IMR-90 (cell line): ENCODE data around the gene DIP2C. TPM values are rescaled to one million over a fixed set of nuclear protein-coding genes. Genes with fewer than 3 reads are reported as not detected.

Source experiments
- ATAC-seq: fragments of 200-7000 bp; cut with Tn5 transposase; 2 replicates; pipeline ENCODE4 v1.9.1; 2020; ENCODE audit warnings: low read depth, mild to moderate bottlenecking, moderate library complexity
- BruUV-seq: library from RNA; stranded (reverse); fragments of 400-500 nt; replicated peaks from 2 replicates; lab custom pipeline; 2021; lab: Mats Ljungman, UMichigan
- CTCF ChIA-PET: fragments of 300-600 bp; formaldehyde crosslinking; extraction: SDS; loops from one replicate; lab custom pipeline; 2021; ENCODE audit warnings: antibody characterized with exemption; lab: Yijun Ruan, JAX
- POLR2A ChIA-PET: fragments of 300-600 bp; sonication (Branson Sonifier 250); formaldehyde crosslinking; loops from one replicate; lab custom pipeline; 2022; ENCODE audit warnings: antibody characterized with exemption; ENCODE audit not compliant: unreplicated experiment; lab: Charles Lee
- DNase-seq: peaks from one replicate; pipeline ENCODE4 v3.0.0; 2013
- H2AFZ ChIP-seq: replicated peaks from 2 replicates; pipeline ENCODE3; 2013; ENCODE audit warnings: low read length, mild to moderate bottlenecking; ENCODE audit not compliant: poor library complexity
- H2AK5ac ChIP-seq: 2 replicates; pipeline ENCODE4 v1.6.1; 2013; ENCODE audit warnings: low read depth, low read length, inconsistent platforms
- H2AK9ac ChIP-seq: replicated peaks from 2 replicates; pipeline ENCODE3; 2013; ENCODE audit warnings: mild to moderate bottlenecking, low read depth, low read length, moderate library complexity; ENCODE audit not compliant: poor library complexity
- H2BK120ac ChIP-seq: 2 replicates; pipeline ENCODE4 v1.6.1; 2013; ENCODE audit warnings: low read depth, low read length, inconsistent platforms
- H2BK15ac ChIP-seq: 3 replicates; pipeline ENCODE4 v1.6.1; 2013; ENCODE audit warnings: low read depth, low read length, inconsistent platforms
- H2BK20ac ChIP-seq: 2 replicates; pipeline ENCODE4 v1.6.1; 2013; ENCODE audit warnings: low read depth, mild to moderate bottlenecking, inconsistent platforms, low read length, moderate library complexity
- H2BK5ac ChIP-seq: 2 replicates; pipeline ENCODE4 v1.6.1; 2013; ENCODE audit warnings: mild to moderate bottlenecking, low read depth, low read length, inconsistent platforms; ENCODE audit not compliant: poor library complexity, severe bottlenecking
- H3K14ac ChIP-seq: replicated peaks from 2 replicates; pipeline ENCODE4 v1.6.1; 2013; ENCODE audit warnings: low read depth, low read length, inconsistent platforms
- H3K18ac ChIP-seq: 2 replicates; pipeline ENCODE4 v1.6.1; 2013; ENCODE audit warnings: low read depth, low read length, control low read depth
- H3K23ac ChIP-seq: 2 replicates; pipeline ENCODE4 v1.6.1; 2013; ENCODE audit warnings: low read depth, low read length, inconsistent platforms
- H3K27ac ChIP-seq: 2 replicates; pipeline ENCODE4 v1.5.1; 2013; ENCODE audit warnings: mild to moderate bottlenecking, control low read depth, low read length; ENCODE audit not compliant: insufficient read depth
- H3K27me3 ChIP-seq: 2 replicates; pipeline ENCODE4 v1.6.1; 2013; ENCODE audit warnings: low read length; ENCODE audit not compliant: control insufficient read depth, insufficient read depth
- H3K36me3 ChIP-seq: 2 replicates; pipeline ENCODE4 v1.6.1; 2013; ENCODE audit warnings: low read length, mixed read lengths; ENCODE audit not compliant: control insufficient read depth, insufficient read depth
- H3K4ac ChIP-seq: 2 replicates; pipeline ENCODE4 v1.6.1; 2013; ENCODE audit warnings: low read depth, low read length, inconsistent platforms
- H3K4me1 ChIP-seq: 2 replicates; pipeline ENCODE4 v1.6.1; 2013; ENCODE audit warnings: low read length, mixed read lengths; ENCODE audit not compliant: control insufficient read depth, insufficient read depth
- H3K4me2 ChIP-seq: 2 replicates; pipeline ENCODE4 v1.6.1; 2013; ENCODE audit warnings: low read depth, mild to moderate bottlenecking, control low read depth, low read length, moderate library complexity
- H3K4me3 ChIP-seq: 2 replicates; pipeline ENCODE4 v1.5.1; 2013; ENCODE audit warnings: low read depth, mild to moderate bottlenecking, control low read depth, low read length, moderate library complexity; ENCODE audit not compliant: insufficient read depth
- H3K56ac ChIP-seq: 2 replicates; pipeline ENCODE4 v1.6.1; 2013; ENCODE audit warnings: low read length, inconsistent platforms; ENCODE audit not compliant: insufficient read depth; ENCODE audit errors: extremely low read depth
- H3K79me1 ChIP-seq, 2 experiments: 2 replicates each; pipeline ENCODE4 v1.6.1; 2013; ENCODE audit warnings: low read length in 2 of 2, inconsistent platforms in 1 of 2, low read depth in 1 of 2
- H3K9ac ChIP-seq: 2 replicates; pipeline ENCODE4 v1.6.1; 2013; ENCODE audit warnings: low read depth, low read length, control low read depth
- H3K9me1 ChIP-seq: 2 replicates; pipeline ENCODE4 v1.6.1; 2013; ENCODE audit warnings: low read length, inconsistent platforms; ENCODE audit not compliant: insufficient read depth
- H3K9me3 ChIP-seq: 2 replicates; pipeline ENCODE4 v1.6.1; 2013; ENCODE audit warnings: low read length; ENCODE audit not compliant: control insufficient read depth, insufficient read depth
- H4K20me1 ChIP-seq: 2 replicates; pipeline ENCODE4 v1.6.1; 2013; ENCODE audit warnings: low read length, inconsistent platforms; ENCODE audit not compliant: insufficient read depth
- H4K5ac ChIP-seq: 2 replicates; pipeline ENCODE4 v1.6.1; 2013; ENCODE audit warnings: mild to moderate bottlenecking, low read depth, low read length, control low read depth
- H4K8ac ChIP-seq, 2 experiments: 2 replicates each; pipeline ENCODE4 v1.6.1; 2013; ENCODE audit warnings: low read depth in 2 of 2, low read length in 2 of 2, control low read depth in 1 of 2, inconsistent platforms in 1 of 2
- H4K91ac ChIP-seq: 2 replicates; pipeline ENCODE4 v1.6.1; 2013; ENCODE audit warnings: low read depth, low read length, inconsistent platforms; ENCODE audit not compliant: insufficient read depth
- BHLHE40 ChIP-seq: fragments of 150-350 bp; IDR thresholded peaks from 2 replicates; pipeline ENCODE4 v1.6.1; 2016; ENCODE audit warnings: mild to moderate bottlenecking, low read depth, low read length
- CHD1 ChIP-seq: IDR thresholded peaks from 2 replicates; pipeline ENCODE4 v1.6.1; 2012; ENCODE audit warnings: low read depth, low read length, improper control_type of control experiment
- CTCF ChIP-seq: conservative IDR thresholded peaks from 2 replicates; pipeline ENCODE4 v1.5.1; 2012; ENCODE audit warnings: mild to moderate bottlenecking, low read depth, low read length, improper control_type of control experiment
- FOS ChIP-seq: fragments of 150-350 bp; IDR thresholded peaks from 2 replicates; pipeline ENCODE4 v1.6.1; 2016; ENCODE audit warnings: low read depth, low read length
- MAFK ChIP-seq: IDR thresholded peaks from 2 replicates; pipeline ENCODE4 v1.6.1; 2012; ENCODE audit warnings: low read depth, low read length, improper control_type of control experiment
- MAZ ChIP-seq: IDR thresholded peaks from 2 replicates; pipeline ENCODE4 v1.6.1; 2012; ENCODE audit warnings: low read depth, mild to moderate bottlenecking, low read length, improper control_type of control experiment, moderate library complexity, borderline replicate concordance
- POLR2A ChIP-seq: IDR thresholded peaks from 2 replicates; pipeline ENCODE4 v1.6.1; 2012; ENCODE audit warnings: mild to moderate bottlenecking, low read depth, low read length
- RAD21 ChIP-seq: IDR thresholded peaks from 2 replicates; pipeline ENCODE4 v1.6.1; 2012; ENCODE audit warnings: low read length, improper control_type of control experiment
- RFX5 ChIP-seq: IDR thresholded peaks from 2 replicates; pipeline ENCODE4 v1.8.0; 2012; ENCODE audit warnings: low read depth, mild to moderate bottlenecking, low read length, moderate library complexity
- SMC3 ChIP-seq: fragments of 150-350 bp; IDR thresholded peaks from 2 replicates; pipeline ENCODE4 v1.6.1; 2016; ENCODE audit warnings: low read depth, mild to moderate bottlenecking, antibody characterized with exemption, low read length, moderate library complexity
- USF2 ChIP-seq: fragments of 150-350 bp; IDR thresholded peaks from 2 replicates; pipeline ENCODE4 v1.6.1; 2017; ENCODE audit warnings: mild to moderate bottlenecking, antibody characterized with exemption, low read length, low read depth
- WGBS, 2 experiments: methylation state at CpG; one replicate each; pipeline versions ENCODE4 v1.1.5 to v1.1.7; 2013; ENCODE audit warnings: missing lambda C conversion rate in 2 of 2; ENCODE audit not compliant: insufficient read length in 1 of 2; ENCODE audit errors: extremely low coverage in 2 of 2; 5-methylcytosine and 5-hydroxymethylcytosine counted together
- dilution Hi-C: fragments of 300-500 bp; cut with HindIII; formaldehyde crosslinking; loops from one replicate; pipeline ENCODE4 v1.14.3; 2018; ENCODE audit warnings: low sequenced_read_pairs; ENCODE audit not compliant: unreplicated experiment
- in situ Hi-C: fragments of 300-500 bp; cut with MboI; formaldehyde crosslinking; loops from 3 replicates; pipeline ENCODE4 v1.14.3; 2019; ENCODE audit warnings: low sequenced_read_pairs, inconsistent platforms, mixed read lengths
- intact Hi-C: fragments of 100-400 bp; cut with micrococcal nuclease; formaldehyde crosslinking; loops from 2 replicates; pipeline ENCODE4 v1.10.0; 2022
- polyA plus RNA-seq, 3 experiments: library from polyadenylated mRNA; depleted of rRNA; stranded (reverse); fragments of >200 nt; gene quantifications; 2 replicates each; pipeline ENCODE4 v1.2.3, GENCODE V29; 2012; ENCODE audit warnings: low replicate concordance in 1 of 3
- total RNA-seq: library from RNA; depleted of rRNA; stranded (reverse); fragments of >200 nt; gene quantifications from 2 replicates; pipeline ENCODE4 v1.2.3, GENCODE V29; 2012

DIP2C gene
- total and polyA plus RNA-seq, 2 of the 4 experiments (the other 2 are of a cell fraction), result 8.6 to 17.3 TPM

GRCh38 chr10:692682-693351 lies 3.3 kb upstream of the DIP2C start:
- TF ChIP-seq CHD1 (no peak), POLR2A (no peak), RFX5 (no peak), MAFK (no peak), RAD21 (no peak), FOS (no peak), MAZ (no peak), BHLHE40 (no peak), CTCF (no peak), USF2 (no peak), SMC3 (no peak)
- Histone ChIP-seq H4K91ac (no peak overlapping the region), H3K27ac (no peak overlapping the region), H2BK15ac (no peak overlapping the region), H3K23ac (no peak overlapping the region), H3K9me3 (no peaks in the 10 kb centered on the region), H2BK120ac (no peak overlapping the region), H2AFZ (no peak overlapping the region), H2AK9ac (no peak overlapping the region), H3K9me1 (peaks cover 4% of the 10 kb centered on the region; the same call in 1 of the 2 replicates), H2BK20ac (no peak overlapping the region), H3K4me2 (no peak overlapping the region), H3K36me3 (no peaks in the 10 kb centered on the region), H3K27me3 (peaks cover 3% of the 10 kb centered on the region; the same call in 1 of the 2 replicates), H3K4ac (no peak overlapping the region), H3K4me1 (peaks cover 15% of the 10 kb centered on the region), H2AK5ac (peak overlapping the region; percentile 83; the same call in 1 of the 2 replicates), H4K20me1 (peaks cover 10% of the 10 kb centered on the region), H3K14ac (no peak overlapping the region), H3K56ac (no peak overlapping the region), H4K8ac (no peak overlapping the region), H3K9ac (no peak overlapping the region), H3K4me3 (no peak overlapping the region), H3K79me1 (peaks cover 0 to 9% of the 10 kb centered on the region in 2 experiments; a peak in 2 of 4 replicates), H3K18ac (no peak overlapping the region; the same call in 1 of the 2 replicates), H2BK5ac (no peak overlapping the region), H4K5ac (no peak overlapping the region)
- CTCF ChIA-PET, result no interaction called here
- ATAC-seq (no peak), DNase-seq (no peak)
- BruUV-seq, result no TSS peak
- WGBS, 2 experiments, result 80% methylated on average over 6 of the region's 12 CpGs; no CpG with 5 or more reads in 1 of the 2 experiments
- POLR2A ChIA-PET, result no interaction called here
- in situ Hi-C loops, result loop anchor here (25.0 kb wide), 1 partner anchor 181 kb away; no protein-coding TSS in a partner anchor
- intact Hi-C loops, result loop anchor here (5.0 kb wide), 1 partner anchor 94 kb away; no protein-coding TSS in a partner anchor
- dilution Hi-C loops, result no loop called here
